ENCODE data around the gene DHX16. TPM values are rescaled to one million over a fixed set of nuclear protein-coding genes. Genes with fewer than 3 reads are reported as not detected.

The DHX16 gene
- total and polyA plus RNA-seq, 9 of the 15 experiments (the other 6 are each of a cell fraction or from before 2014, with no cell fraction given), result 14.6 to 66.1 (median 47.5) TPM

DNA sequence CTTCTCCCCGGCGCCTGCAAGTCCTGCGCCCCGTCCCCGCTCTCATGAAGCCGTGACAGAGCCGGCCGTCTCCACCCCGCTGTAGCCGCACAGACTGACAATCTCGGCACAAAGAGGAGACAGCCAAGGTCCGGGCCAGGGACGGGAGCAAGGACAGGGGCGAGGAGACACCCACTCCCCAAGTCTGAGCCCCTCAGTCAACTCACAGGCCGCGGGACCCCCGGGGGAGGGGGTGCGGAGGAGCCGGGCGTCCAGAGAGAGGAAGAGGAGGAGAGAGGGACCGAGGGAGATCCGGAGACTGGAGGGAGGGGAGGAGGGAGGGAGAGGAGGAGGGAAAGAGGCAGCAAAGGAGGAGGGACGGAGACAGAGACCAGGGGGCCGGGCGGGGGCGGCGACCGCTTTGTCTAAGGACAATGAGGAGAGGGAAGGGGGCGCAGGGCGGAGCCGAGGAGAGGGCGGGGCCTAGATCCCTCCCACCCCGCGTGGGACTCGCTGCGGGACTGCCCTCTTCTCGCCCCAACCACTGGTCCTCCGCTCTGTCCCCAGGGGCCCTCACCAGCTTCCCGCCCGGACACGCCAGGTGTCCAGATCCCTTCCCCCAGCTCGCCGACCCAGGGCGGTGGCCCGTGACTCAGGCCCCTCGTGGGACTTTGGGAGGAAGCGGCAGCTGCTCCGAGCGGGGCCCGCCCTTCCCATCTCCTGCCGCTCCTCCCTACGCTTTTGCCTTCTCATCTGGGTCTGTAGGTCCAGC is 14.3 kb upstream of the DHX16 start (continued):
- TF ChIP-seq, protein P1, sequence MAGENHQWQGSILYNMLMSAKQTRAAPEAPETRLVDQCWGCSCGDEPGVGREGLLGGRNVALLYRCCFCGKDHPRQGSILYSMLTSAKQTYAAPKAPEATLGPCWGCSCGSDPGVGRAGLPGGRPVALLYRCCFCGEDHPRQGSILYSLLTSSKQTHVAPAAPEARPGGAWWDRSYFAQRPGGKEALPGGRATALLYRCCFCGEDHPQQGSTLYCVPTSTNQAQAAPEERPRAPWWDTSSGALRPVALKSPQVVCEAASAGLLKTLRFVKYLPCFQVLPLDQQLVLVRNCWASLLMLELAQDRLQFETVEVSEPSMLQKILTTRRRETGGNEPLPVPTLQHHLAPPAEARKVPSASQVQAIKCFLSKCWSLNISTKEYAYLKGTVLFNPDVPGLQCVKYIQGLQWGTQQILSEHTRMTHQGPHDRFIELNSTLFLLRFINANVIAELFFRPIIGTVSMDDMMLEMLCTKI (IDR thresholded peaks at IDR 0.05; ENCODE audit: partially characterized antibody), result no peak
- TF ChIP-seq ETV5 (CRISPR knock-in tag; IDR thresholded peaks at IDR 0.05; ENCODE audit: low read depth) (0 out of 2 replicates have a peak, but pooled peaks have one; percentile 64), NR4A1 (CRISPR knock-in tag; IDR thresholded peaks at IDR 0.05) (0 out of 2 replicates have a peak, but pooled peaks have one; percentile 25), NR4A1 (tag; IDR thresholded peaks at IDR 0.05) (no peak), CCAR2 (IDR thresholded peaks at IDR 0.05; ENCODE audit: low read depth, low read length) (no peak), RBFOX2 (IDR thresholded peaks at IDR 0.05; ENCODE audit: low read depth, low read length) (peak; percentile 85), ZNF644 (tag; IDR thresholded peaks at IDR 0.05; ENCODE audit: low read depth) (no peak), PHB2 (IDR thresholded peaks at IDR 0.05; ENCODE audit: low read depth) (0 out of 2 replicates have a peak, but pooled peaks have one; percentile 24), POLR2AphosphoS5 (IDR thresholded peaks at IDR 0.05; ENCODE audit: control insufficient read depth, insufficient read depth, low read depth, low read length) (peak; percentile 78), SRF (CRISPR knock-in tag; IDR thresholded peaks at IDR 0.05) (peak in 1 of 2 experiments; percentile 65; a peak in 1 of 4 replicates), NFIC (IDR thresholded peaks at IDR 0.05) (peak; percentile 60; the same call in 1 of the 2 replicates), YY1 (IDR thresholded peaks at IDR 0.05; ENCODE audit: borderline replicate concordance in 1 of 3, control insufficient read depth in 1 of 3, extremely low read depth in 1 of 3, insufficient read depth in 3 of 3, insufficient read length in 1 of 3, insufficient replicate concordance in 2 of 3, low read depth in 1 of 3, low read length in 2 of 3) (peak in 2 of 3 experiments; percentile 43 to 68)
- TF ChIP-seq, protein P2, sequence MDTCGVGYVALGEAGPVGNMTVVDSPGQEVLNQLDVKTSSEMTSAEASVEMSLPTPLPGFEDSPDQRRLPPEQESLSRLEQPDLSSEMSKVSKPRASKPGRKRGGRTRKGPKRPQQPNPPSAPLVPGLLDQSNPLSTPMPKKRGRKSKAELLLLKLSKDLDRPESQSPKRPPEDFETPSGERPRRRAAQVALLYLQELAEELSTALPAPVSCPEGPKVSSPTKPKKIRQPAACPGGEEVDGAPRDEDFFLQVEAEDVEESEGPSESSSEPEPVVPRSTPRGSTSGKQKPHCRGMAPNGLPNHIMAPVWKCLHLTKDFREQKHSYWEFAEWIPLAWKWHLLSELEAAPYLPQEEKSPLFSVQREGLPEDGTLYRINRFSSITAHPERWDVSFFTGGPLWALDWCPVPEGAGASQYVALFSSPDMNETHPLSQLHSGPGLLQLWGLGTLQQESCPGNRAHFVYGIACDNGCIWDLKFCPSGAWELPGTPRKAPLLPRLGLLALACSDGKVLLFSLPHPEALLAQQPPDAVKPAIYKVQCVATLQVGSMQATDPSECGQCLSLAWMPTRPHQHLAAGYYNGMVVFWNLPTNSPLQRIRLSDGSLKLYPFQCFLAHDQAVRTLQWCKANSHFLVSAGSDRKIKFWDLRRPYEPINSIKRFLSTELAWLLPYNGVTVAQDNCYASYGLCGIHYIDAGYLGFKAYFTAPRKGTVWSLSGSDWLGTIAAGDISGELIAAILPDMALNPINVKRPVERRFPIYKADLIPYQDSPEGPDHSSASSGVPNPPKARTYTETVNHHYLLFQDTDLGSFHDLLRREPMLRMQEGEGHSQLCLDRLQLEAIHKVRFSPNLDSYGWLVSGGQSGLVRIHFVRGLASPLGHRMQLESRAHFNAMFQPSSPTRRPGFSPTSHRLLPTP (IDR thresholded peaks at IDR 0.05; ENCODE audit: borderline replicate concordance, extremely low read depth, insufficient read length), result no peak
- TF ChIP-seq, protein P3, sequence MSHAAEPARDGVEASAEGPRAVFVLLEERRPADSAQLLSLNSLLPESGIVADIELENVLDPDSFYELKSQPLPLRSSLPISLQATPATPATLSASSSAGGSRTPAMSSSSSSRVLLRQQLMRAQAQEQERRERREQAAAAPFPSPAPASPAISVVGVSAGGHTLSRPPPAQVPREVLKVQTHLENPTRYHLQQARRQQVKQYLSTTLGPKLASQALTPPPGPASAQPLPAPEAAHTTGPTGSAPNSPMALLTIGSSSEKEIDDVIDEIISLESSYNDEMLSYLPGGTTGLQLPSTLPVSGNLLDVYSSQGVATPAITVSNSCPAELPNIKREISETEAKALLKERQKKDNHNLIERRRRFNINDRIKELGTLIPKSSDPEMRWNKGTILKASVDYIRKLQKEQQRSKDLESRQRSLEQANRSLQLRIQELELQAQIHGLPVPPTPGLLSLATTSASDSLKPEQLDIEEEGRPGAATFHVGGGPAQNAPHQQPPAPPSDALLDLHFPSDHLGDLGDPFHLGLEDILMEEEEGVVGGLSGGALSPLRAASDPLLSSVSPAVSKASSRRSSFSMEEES (CRISPR knock-in tag; IDR thresholded peaks at IDR 0.05), result 0 out of 2 replicates have a peak, but pooled peaks have one; percentile 4

Data from K562 (cell line).